SK-N-MC (cell line): Measurements from ENCODE around the gene SSTR3.
"Not testable (repeated sequence)": the region's sequence is repeated elsewhere in the genome, so short reads cannot be mapped to it uniquely, and the experiment has no call there.

Experiments used
- DNase-seq: peaks from one replicate; pipeline ENCODE4 v3.0.0-alpha.2; 2011; ENCODE audit warnings: low read depth, low spot score
- H3K27ac ChIP-seq: fragments of 200-600 bp; sonication (generic); 2 replicates; pipeline ENCODE4 v1.5.1; 2016; ENCODE audit warnings: mixed run types
- H3K36me3 ChIP-seq: fragments of 200-600 bp; sonication (generic); 2 replicates; pipeline ENCODE4 v1.6.1; 2017; ENCODE audit warnings: antibody characterized with exemption, low read length, mixed read lengths; ENCODE audit not compliant: insufficient read depth
- H3K4me3 ChIP-seq: fragments of 200-600 bp; sonication (generic); 2 replicates; pipeline ENCODE4 v1.5.1; 2016
- H3K9ac ChIP-seq: fragments of 200-600 bp; sonication (generic); 2 replicates; pipeline ENCODE4 v1.8.0; 2017; ENCODE audit warnings: mixed run types, mixed read lengths; ENCODE audit not compliant: insufficient read length
- H3K9me3 ChIP-seq: fragments of 200-600 bp; sonication (generic); 2 replicates; pipeline ENCODE4 v1.6.1; 2017; ENCODE audit warnings: low read depth, mild to moderate bottlenecking, antibody characterized with exemption, low read length, moderate library complexity, mixed read lengths
- EZH2 ChIP-seq: fragments of 200-600 bp; sonication (generic); IDR thresholded peaks from one replicate; pipeline ENCODE4 v1.6.1; 2017; ENCODE audit warnings: antibody characterized with exemption
- FOXP2 ChIP-seq: optimal IDR thresholded peaks from 2 replicates; pipeline ENCODE3; 2011; ENCODE audit warnings: mild to moderate bottlenecking, moderate library complexity; ENCODE audit not compliant: insufficient read depth; ENCODE audit errors: extremely low read length, control extremely low read depth
- POLR2AphosphoS5 ChIP-seq: IDR thresholded peaks from 2 replicates; pipeline ENCODE4 v1.6.1; 2012; ENCODE audit warnings: mild to moderate bottlenecking, low read depth, low read length, borderline replicate concordance

SSTR3 gene

GRCh38 chr22:37172266-37173245 is 39.7 kb downstream of the SSTR3 start:
- TF ChIP-seq POLR2AphosphoS5 (no peak), FOXP2 (no peak), EZH2 (no peak)
- no peak overlapping the region for H3K9ac ChIP-seq
- DNase-seq: no peak
- no peaks in the 10 kb centered on the region for H3K9me3 ChIP-seq
- no peak overlapping the region for H3K27ac ChIP-seq
- no peaks in the 10 kb centered on the region for H3K36me3 ChIP-seq
- H3K4me3 ChIP-seq: no peak overlapping the region

DNA sequence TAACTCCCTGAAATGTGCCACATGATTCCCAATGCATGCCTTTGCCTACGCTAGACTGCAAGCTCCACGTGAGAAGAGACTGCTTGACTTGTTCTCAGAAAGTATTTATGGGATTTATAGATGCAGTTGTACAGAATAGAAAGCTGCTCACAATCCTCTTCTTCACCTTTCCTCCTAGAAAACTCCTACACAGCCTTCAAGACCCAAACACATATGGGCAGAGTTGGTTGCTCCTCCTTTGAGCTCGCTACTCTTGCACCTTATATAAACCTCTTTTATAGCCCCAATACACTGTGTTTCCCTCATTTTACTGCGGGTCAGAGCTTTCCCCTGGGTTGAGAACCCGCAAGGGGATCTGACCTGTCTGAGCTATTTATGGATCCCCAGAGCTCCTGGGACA is 40.6 kb downstream of the SSTR3 start:
- Histone ChIP-seq H3K36me3 (no peaks in the 10 kb centered on the region), H3K9ac (no peak overlapping the region), H3K27ac (no peak overlapping the region), H3K9me3 (no peaks in the 10 kb centered on the region), H3K4me3 (no peak overlapping the region)
- no peak for TF ChIP-seq POLR2AphosphoS5
- TF ChIP-seq FOXP2: no peak
- TF ChIP-seq EZH2: no peak
- DNase-seq: no peak

GRCh38 chr22:37170689-37171405 is 41.4 kb downstream of the SSTR3 start:
- not testable (repeated sequence) for H3K36me3 ChIP-seq, H3K9me3 ChIP-seq, H3K4me3 ChIP-seq, H3K9ac ChIP-seq, DNase-seq, H3K27ac ChIP-seq

GRCh38 chr22:37169947-37170688 is 42.2 kb downstream of the SSTR3 start:
- DNase-seq: no peak
- H3K27ac ChIP-seq: no peak overlapping the region
- H3K36me3 ChIP-seq: no peaks in the 10 kb centered on the region
- no peak overlapping the region for H3K4me3 ChIP-seq
- no peak for TF ChIP-seq EZH2
- no peak for TF ChIP-seq FOXP2
- no peak for TF ChIP-seq POLR2AphosphoS5
- H3K9ac ChIP-seq: no peak overlapping the region
- no peaks in the 10 kb centered on the region for H3K9me3 ChIP-seq

DNA sequence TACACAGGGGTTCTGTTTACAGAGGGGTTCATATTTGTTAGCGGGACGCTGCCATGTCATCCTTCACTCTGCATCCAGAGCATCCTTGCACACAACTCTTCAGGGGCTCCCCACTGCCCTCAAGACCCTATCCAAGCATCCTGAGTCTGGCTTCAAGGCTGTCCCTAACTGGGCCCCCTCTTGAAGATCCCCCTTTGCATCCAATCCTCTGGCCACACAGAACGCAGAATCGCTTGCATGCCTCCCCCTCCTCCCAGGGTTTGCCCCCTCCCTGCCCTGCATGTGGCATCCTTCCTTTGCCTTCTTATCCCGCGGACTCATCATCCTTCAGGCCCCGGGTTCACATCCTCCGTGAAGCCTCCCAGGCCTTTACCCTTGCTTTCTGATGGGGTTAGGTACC is 42.9 kb downstream of the SSTR3 start:
- Histone ChIP-seq H3K36me3 (no peaks in the 10 kb centered on the region), H3K9me3 (no peaks in the 10 kb centered on the region), H3K27ac (no peak overlapping the region), H3K9ac (no peak overlapping the region), H3K4me3 (no peak overlapping the region)
- TF ChIP-seq EZH2: no peak
- no peak for TF ChIP-seq POLR2AphosphoS5
- no peak for TF ChIP-seq FOXP2
- no peak for DNase-seq

- Histone ChIP-seq H3K4me3 (no peak overlapping the region), H3K9me3 (no peaks in the 10 kb centered on the region), H3K27ac (no peak overlapping the region), H3K9ac (no peak overlapping the region), H3K36me3 (no peaks in the 10 kb centered on the region)
- no peak for TF ChIP-seq FOXP2
- TF ChIP-seq POLR2AphosphoS5: no peak
- no peak for TF ChIP-seq EZH2
- no peak for DNase-seq
Measured at GRCh38 chr22:37167981-37168647, 44.2 kb downstream of the SSTR3 start.

DNA sequence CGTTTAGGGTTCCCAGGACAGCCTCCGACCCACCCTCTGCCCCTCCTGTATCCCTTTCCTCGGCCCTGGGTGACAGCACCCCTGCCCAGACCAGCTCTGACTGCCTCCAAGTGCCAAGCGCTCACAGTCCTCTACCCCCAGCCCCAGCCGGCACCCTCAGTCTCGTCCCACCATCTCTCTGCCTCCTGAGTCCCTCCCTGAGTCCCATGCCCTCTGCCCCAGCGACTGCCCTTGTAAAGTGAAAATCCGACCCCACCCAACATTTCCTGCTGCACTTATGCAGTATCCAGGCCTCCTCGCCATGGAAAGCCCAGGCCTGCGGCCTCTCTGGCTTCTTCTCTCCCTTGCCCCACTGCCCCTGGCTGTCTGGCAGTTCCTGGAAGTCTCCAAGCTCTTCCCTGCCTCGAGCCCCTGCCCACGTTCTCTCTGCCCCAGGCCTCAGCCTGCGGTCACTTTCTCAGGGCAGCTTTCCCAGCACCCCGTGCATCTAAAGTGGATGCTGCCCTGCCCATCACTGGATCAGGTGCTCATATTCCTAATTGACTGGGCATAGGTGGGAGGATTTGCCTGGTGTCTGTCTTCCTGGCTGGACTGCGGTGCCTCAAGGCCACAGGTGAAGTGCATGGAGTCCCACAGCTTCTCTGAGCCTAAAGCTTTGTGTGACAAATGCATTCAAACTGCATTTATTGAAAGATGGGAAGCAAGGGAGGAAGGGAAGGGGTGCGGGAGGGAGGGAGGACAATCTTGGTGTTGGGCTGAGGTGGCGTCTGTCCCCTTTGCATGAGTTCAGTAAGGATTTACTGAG is 44.9 kb downstream of the SSTR3 start:
- Histone ChIP-seq H3K9me3 (no peaks in the 10 kb centered on the region), H3K9ac (no peak overlapping the region), H3K27ac (no peak overlapping the region), H3K36me3 (no peaks in the 10 kb centered on the region), H3K4me3 (no peak overlapping the region)
- TF ChIP-seq EZH2 (no peak), FOXP2 (no peak), POLR2AphosphoS5 (no peak)
- no peak for DNase-seq
